ENCODE data around the gene JTB. TPM values are rescaled to one million over a fixed set of nuclear protein-coding genes. Genes with fewer than 3 reads are reported as not detected.

The JTB gene
- total and polyA plus RNA-seq, 2 of the 4 experiments (the other 2 are of a cell fraction): 123 to 138 TPM

DNA sequence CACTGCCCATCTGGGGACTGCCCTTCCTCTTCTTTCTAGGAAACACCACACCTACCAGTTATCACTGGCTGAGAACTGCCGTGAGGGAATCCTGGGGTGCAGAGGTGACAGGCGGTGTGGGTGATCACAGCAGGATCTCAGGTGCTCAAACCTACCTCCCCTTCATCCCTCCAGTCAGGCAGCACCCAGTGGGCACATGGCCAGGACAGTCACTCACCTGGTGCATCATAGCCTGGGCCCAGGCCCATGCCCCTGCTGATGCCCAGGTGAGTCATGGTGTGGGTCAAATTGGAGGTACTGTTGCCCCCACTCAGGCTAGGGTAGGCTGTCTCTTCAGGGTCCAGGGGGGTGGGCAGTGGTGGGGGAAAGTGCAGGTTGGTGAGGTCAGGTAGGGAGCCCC is 25.7 kb downstream of the JTB start:
- H3K79me1 ChIP-seq (ENCODE audit: low read depth in 1 of 2, low read length in 2 of 2): peaks cover 24 to 57% of the 10 kb centered on the region in 2 experiments
- no TSS peak for BruUV-seq (replicated peaks)
- H3K4ac ChIP-seq (ENCODE audit: low read depth, low read length): no peak overlapping the region
- no peak overlapping the region for H3K14ac ChIP-seq (replicated peaks; ENCODE audit: low read depth, low read length)
- CTCF ChIA-PET: no interaction called here
- TF ChIP-seq, protein P1, sequence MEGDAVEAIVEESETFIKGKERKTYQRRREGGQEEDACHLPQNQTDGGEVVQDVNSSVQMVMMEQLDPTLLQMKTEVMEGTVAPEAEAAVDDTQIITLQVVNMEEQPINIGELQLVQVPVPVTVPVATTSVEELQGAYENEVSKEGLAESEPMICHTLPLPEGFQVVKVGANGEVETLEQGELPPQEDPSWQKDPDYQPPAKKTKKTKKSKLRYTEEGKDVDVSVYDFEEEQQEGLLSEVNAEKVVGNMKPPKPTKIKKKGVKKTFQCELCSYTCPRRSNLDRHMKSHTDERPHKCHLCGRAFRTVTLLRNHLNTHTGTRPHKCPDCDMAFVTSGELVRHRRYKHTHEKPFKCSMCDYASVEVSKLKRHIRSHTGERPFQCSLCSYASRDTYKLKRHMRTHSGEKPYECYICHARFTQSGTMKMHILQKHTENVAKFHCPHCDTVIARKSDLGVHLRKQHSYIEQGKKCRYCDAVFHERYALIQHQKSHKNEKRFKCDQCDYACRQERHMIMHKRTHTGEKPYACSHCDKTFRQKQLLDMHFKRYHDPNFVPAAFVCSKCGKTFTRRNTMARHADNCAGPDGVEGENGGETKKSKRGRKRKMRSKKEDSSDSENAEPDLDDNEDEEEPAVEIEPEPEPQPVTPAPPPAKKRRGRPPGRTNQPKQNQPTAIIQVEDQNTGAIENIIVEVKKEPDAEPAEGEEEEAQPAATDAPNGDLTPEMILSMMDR (conservative IDR thresholded peaks at IDR 0.05; ENCODE audit: low read depth, low read length): no peak
- TF ChIP-seq RFX5 (IDR thresholded peaks at IDR 0.05; ENCODE audit: low read depth, low read length): no peak
- no peak for TF ChIP-seq CHD1 (IDR thresholded peaks at IDR 0.05; ENCODE audit: low read depth, low read length)
- H3K9ac ChIP-seq (ENCODE audit: low read depth, low read length): no peak overlapping the region
- H3K4me1 ChIP-seq (ENCODE audit: control insufficient read depth, insufficient read depth, low read length): peaks cover 9% of the 10 kb centered on the region
- no peak overlapping the region for H3K27ac ChIP-seq (ENCODE audit: insufficient read depth, low read length)
- no peak overlapping the region for H4K91ac ChIP-seq (ENCODE audit: insufficient read depth, low read depth, low read length)
- H2BK120ac ChIP-seq (ENCODE audit: low read depth, low read length): no peak overlapping the region
- no peak overlapping the region for H2BK20ac ChIP-seq (ENCODE audit: low read depth, low read length)
- no peaks in the 10 kb centered on the region for H3K27me3 ChIP-seq (ENCODE audit: control insufficient read depth, insufficient read depth, low read length)
- H3K4me2 ChIP-seq (ENCODE audit: low read depth, low read length): no peak overlapping the region
- H4K5ac ChIP-seq (ENCODE audit: low read depth, low read length): no peak overlapping the region
- H4K8ac ChIP-seq (ENCODE audit: low read depth in 2 of 2, low read length in 2 of 2): no peak overlapping the region
- H3K23ac ChIP-seq (ENCODE audit: low read depth, low read length): no peak overlapping the region
- no peak overlapping the region for H3K56ac ChIP-seq (ENCODE audit: extremely low read depth, insufficient read depth, low read length)
- H3K9me1 ChIP-seq (ENCODE audit: insufficient read depth, low read length): peaks cover 11% of the 10 kb centered on the region; the same call in 1 of the 2 replicates
- H3K9me3 ChIP-seq (ENCODE audit: control insufficient read depth, insufficient read depth, low read length): no peaks in the 10 kb centered on the region
- H2AFZ ChIP-seq (replicated peaks; ENCODE audit: low read length, poor library complexity): peak overlapping the region; percentile 39
- H2BK5ac ChIP-seq (ENCODE audit: low read depth, low read length, poor library complexity, severe bottlenecking): no peak overlapping the region
- intact Hi-C loops (cut with micrococcal nuclease) (no loop called here), in situ Hi-C loops (cut with MboI; ENCODE audit: low sequenced_read_pairs) (loop anchor here (25.0 kb wide), 1 partner anchor 414 kb away; the partner anchor contains the start of genes S100A3, S100A4, S100A5 and S100A6), dilution Hi-C loops (cut with HindIII; ENCODE audit: low sequenced_read_pairs, unreplicated experiment) (no loop called here)
- POLR2A ChIA-PET (ENCODE audit: unreplicated experiment): no interaction called here
- DNase-seq (no peak), ATAC-seq (ENCODE audit: low read depth) (no peak)
- WGBS, 2 experiments (ENCODE audit: extremely low coverage in 2 of 2, insufficient read length in 1 of 2): no CpG with 5 or more reads among the region's 2 CpGs
- no peak overlapping the region for H2BK15ac ChIP-seq (ENCODE audit: low read depth, low read length)
- H3K36me3 ChIP-seq (ENCODE audit: control insufficient read depth, insufficient read depth, low read length): peaks cover 53% of the 10 kb centered on the region
- H2AK9ac ChIP-seq (replicated peaks; ENCODE audit: low read depth, low read length, poor library complexity): no peak overlapping the region
- no peak overlapping the region for H3K4me3 ChIP-seq (ENCODE audit: insufficient read depth, low read depth, low read length)
- H2AK5ac ChIP-seq (ENCODE audit: low read depth, low read length): no peak overlapping the region
- H3K18ac ChIP-seq (ENCODE audit: low read depth, low read length): no peak overlapping the region
- peaks cover 35% of the 10 kb centered on the region for H4K20me1 ChIP-seq (ENCODE audit: insufficient read depth, low read length)
